Measurements from ENCODE around the gene ODC1.

Gene ODC1

GRCh38 chr2:10413503-10413902, 34.6 kb downstream of the ODC1 start:
- no peak for DNase-seq

GRCh38 chr2:10412380-10412779, 35.7 kb downstream of the ODC1 start:
- DNase-seq, result no peak

GRCh38 chr2:10411557-10411956, 36.6 kb downstream of the ODC1 start:
- no peak for DNase-seq

GRCh38 chr2:10410823-10411437, 37.2 kb downstream of the ODC1 start:
- DNase-seq, result no peak

- peak; percentile 42 for DNase-seq
Measured at GRCh38 chr2:10410001-10410822, 37.9 kb downstream of the ODC1 start.

GRCh38 chr2:10408649-10409579, 39.2 kb downstream of the ODC1 start:
- DNase-seq, result peak; percentile 52

GRCh38 chr2:10407841-10408648, 40.1 kb downstream of the ODC1 start:
- peak; percentile 57 for DNase-seq

- DNase-seq, result no peak
Measured at GRCh38 chr2:10407432-10407831, 40.7 kb downstream of the ODC1 start.

- no peak for DNase-seq
Measured at GRCh38 chr2:10406491-10407188, 41.5 kb downstream of the ODC1 start.

GRCh38 chr2:10406016-10406415, 42.1 kb downstream of the ODC1 start:
- no peak for DNase-seq

GRCh38 chr2:10405448-10405847, 42.7 kb downstream of the ODC1 start:
- DNase-seq, result no peak

GRCh38 chr2:10404324-10405143, 43.6 kb downstream of the ODC1 start:
- DNase-seq, result no peak

GRCh38 chr2:10402653-10403215, 45.4 kb downstream of the ODC1 start:
- DNase-seq, result no peak

GRCh38 chr2:10402062-10402585, 46.0 kb downstream of the ODC1 start:
- no peak for DNase-seq

- DNase-seq, result no peak
Measured at GRCh38 chr2:10400978-10401951, 46.9 kb downstream of the ODC1 start.

GRCh38 chr2:10400568-10400977, 47.6 kb downstream of the ODC1 start:
- peak; percentile 75 for DNase-seq

GRCh38 chr2:10400002-10400401, 48.1 kb downstream of the ODC1 start:
- no peak for DNase-seq

- DNase-seq, result no peak
Measured at GRCh38 chr2:10399358-10399757, 48.8 kb downstream of the ODC1 start.

GRCh38 chr2:10398496-10398895, 49.6 kb downstream of the ODC1 start:
- DNase-seq, result peak; percentile 64
